BLaER1 (cell line): ENCODE data around the gene CAPN1.

Experiments
- H3K27ac ChIP-seq: shearing (Covaris generic); formaldehyde crosslinking; 2 replicates; pipeline ENCODE4 v1.8.1; 2022
- H3K27me3 ChIP-seq: shearing (Covaris generic); formaldehyde crosslinking; 2 replicates; pipeline ENCODE4 v1.8.1; 2022
- H3K36me3 ChIP-seq: shearing (Covaris generic); formaldehyde crosslinking; 2 replicates; pipeline ENCODE4 v1.8.1; 2022
- H3K4me1 ChIP-seq: shearing (Covaris generic); formaldehyde crosslinking; 2 replicates; pipeline ENCODE4 v1.8.1; 2022
- H3K4me2 ChIP-seq: shearing (Covaris generic); formaldehyde crosslinking; 2 replicates; pipeline ENCODE4 v1.8.1; 2022
- H3K4me3 ChIP-seq: shearing (Covaris generic); formaldehyde crosslinking; 2 replicates; pipeline ENCODE4 v1.8.1; 2022
- H3K9ac ChIP-seq: shearing (Covaris generic); formaldehyde crosslinking; 2 replicates; pipeline ENCODE4 v1.8.1; 2022
- H3K9me3 ChIP-seq: shearing (Covaris generic); formaldehyde crosslinking; 2 replicates; pipeline ENCODE4 v1.8.1; 2022
- H4K20me1 ChIP-seq: shearing (Covaris generic); formaldehyde crosslinking; 2 replicates; pipeline ENCODE4 v1.8.1; 2022
- Cebpa-rat ChIP-seq: shearing (Covaris generic); IDR thresholded peaks from 2 replicates; pipeline ENCODE4 v1.8.1; 2022

CAPN1 gene

DNA sequence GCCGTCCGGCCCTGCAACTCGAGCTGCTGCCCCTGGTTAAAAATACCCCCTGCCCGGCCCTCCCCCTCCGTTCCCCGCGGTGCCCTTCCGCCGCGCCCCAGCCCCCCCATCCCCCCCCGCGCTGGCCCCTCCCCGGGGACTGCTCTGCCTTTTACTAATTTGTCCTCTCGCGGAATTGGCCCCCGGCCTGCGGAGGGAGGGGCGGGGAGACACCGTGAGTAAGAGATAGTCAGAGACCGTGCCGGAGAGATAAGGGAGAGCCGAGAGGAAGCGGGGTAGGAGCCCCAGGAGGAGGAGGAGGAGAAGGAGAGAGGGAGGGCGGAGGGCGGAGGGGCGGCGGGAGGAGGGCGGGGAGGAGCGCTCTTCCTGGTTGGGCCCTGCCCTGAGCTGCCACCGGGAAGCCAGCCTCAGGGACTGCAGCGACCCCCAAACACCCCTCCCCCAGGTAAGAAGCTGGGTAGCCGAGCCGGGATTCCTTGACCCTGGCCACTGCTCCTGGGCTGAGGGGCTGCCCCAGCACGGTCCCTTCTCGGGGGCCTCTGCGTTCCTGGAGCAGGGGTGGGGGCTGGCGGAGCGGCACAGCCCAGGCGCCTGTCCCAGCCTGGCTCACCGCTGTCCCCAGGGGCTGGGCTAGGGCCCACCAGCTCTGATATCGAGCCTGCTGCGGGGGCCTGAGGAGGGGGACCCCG lies at the start of gene CAPN1:
Gene CAPN1 (plus strand): TSS at position 360 of the 689 bp plus-strand sequence. CDS start 774 bp downstream, outside the sequence.
- Histone ChIP-seq H3K27me3 (no peaks in the 10 kb centered on the region), H3K36me3 (peaks cover 35% of the 10 kb centered on the region)
- no peak for TF ChIP-seq Cebpa-rat

DNA sequence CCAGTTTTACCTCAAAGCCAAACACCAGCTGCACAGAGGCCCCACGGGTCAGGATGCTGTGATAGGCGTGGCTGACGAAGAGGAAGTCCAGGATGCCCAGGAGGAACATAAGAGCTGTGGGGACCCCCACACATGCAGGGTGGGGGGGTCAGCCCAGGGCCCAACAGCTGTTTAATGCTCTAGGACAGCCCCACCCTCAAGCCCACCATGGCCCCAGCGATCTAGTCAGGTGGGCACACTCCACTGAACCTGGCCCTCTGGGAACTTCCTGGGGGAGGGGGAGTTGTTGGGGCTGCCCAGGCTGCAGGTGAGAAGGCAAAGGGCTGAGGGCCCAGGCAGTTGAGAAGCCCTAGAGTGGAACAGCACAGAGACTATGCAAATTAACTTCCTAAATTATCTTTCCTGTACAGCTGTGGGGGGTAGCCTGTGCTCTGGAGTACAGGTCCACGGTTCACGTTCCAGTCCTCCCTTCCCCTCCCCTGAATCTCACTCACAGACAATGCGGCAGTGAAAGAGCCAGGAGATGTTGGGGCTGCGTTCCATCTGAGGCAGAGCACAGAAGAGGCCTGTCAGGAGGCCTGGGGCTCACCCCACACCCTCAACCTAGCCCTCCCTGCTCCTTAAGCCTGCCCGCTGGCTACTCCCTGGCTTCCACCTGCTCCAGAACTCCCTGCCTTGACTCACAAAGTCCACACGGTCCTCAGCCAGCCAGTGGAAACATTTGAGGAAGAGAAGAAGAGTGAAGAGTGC lies 49.3 kb upstream of the CAPN1 start:
- H4K20me1 ChIP-seq, result peaks cover 37% of the 10 kb centered on the region
- peak overlapping the region; percentile 98 for H3K9ac ChIP-seq
- peak overlapping the region; percentile 99 for H3K4me3 ChIP-seq
- H3K4me1 ChIP-seq, result peaks cover 72% of the 10 kb centered on the region
- H3K27me3 ChIP-seq, result no peaks in the 10 kb centered on the region
- TF ChIP-seq Cebpa-rat, result no peak
- peak overlapping the region; percentile 99 for H3K4me2 ChIP-seq
- H3K27ac ChIP-seq, result peak overlapping the region; percentile 99
- no peaks in the 10 kb centered on the region for H3K9me3 ChIP-seq
- H3K36me3 ChIP-seq, result peaks cover 57% of the 10 kb centered on the region

More for the DNA sequence above, at the start of gene CAPN1:
- Histone ChIP-seq H3K27ac (peak within 1 kb of the TSS; percentile 94), H4K20me1 (peaks cover 36% of the 10 kb centered on the region), H3K9me3 (no peaks in the 10 kb centered on the region), H3K4me2 (peak within 1 kb of the TSS; percentile 99), H3K4me1 (peaks cover 36% of the 10 kb centered on the region), H3K9ac (peak within 1 kb of the TSS; percentile 92), H3K4me3 (peak within 1 kb of the TSS; percentile 80)

DNA sequence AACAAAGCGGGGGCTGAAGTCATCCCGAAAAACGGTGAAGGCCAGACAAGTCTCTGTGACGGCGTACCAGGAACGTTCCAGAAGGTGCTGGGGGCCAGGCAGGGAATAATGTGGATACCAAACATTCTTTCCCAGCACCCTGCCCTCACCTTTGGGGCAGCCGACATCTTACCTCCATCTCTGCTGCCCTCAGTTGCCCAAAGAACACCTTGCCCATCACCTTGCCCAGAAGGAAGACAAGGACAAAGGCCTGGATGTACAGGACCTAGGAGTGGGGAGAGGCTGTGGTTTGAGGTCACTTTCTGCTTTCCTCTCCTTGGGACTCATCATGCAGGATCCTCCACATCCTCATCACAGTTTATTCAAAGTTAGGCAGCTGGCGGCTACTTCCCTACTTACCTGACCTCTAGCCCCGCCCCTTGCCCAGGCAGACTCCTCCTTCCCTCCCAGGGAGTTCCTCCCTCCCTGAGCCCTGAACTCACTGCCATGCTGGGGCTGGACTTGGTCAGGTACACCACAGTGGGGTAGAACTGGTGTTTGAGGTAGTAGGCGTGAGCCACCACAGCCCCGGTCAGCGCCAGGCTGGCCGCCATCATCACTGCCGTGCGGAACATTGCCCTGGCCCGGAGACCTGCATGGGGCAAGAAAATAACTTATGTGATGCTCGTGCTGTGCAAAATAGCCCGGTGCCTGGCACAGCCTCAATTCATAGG lies 48.6 kb upstream of the CAPN1 start:
- Histone ChIP-seq H4K20me1 (peaks cover 29% of the 10 kb centered on the region), H3K27ac (peak overlapping the region; percentile 99), H3K9me3 (no peaks in the 10 kb centered on the region), H3K36me3 (peaks cover 50% of the 10 kb centered on the region), H3K4me2 (peak overlapping the region; percentile 99), H3K4me3 (peak overlapping the region; percentile 99), H3K4me1 (peaks cover 77% of the 10 kb centered on the region), H3K9ac (peak overlapping the region; percentile 98), H3K27me3 (no peaks in the 10 kb centered on the region)
- TF ChIP-seq Cebpa-rat, result no peak

DNA sequence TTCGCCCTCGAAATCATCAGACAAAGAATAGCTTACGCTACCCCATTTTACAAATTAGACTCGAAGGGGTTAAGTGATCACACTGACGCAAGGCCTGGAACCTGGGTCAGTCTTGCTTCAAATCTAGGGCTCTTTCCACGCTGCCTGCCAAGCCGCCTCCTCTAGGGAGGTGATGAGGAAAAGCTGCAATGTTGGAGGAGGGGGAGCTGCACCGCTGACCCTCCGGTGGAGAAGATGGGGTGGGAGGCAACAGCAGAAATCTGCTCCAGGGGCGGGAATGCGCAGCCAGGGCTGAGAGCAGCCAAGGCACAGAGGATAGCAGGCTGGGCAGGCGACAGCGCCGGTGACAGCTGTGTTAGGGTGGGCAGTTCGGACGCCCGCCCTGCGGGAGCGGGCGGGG lies 48.0 kb upstream of the CAPN1 start:
- Histone ChIP-seq H3K27me3 (no peaks in the 10 kb centered on the region), H3K36me3 (peaks cover 44% of the 10 kb centered on the region), H3K4me3 (peak overlapping the region; percentile 99), H3K27ac (peak overlapping the region; percentile 99), H3K4me1 (peaks cover 71% of the 10 kb centered on the region), H3K9ac (peak overlapping the region; percentile 98), H4K20me1 (peaks cover 24% of the 10 kb centered on the region), H3K4me2 (peak overlapping the region; percentile 99), H3K9me3 (no peaks in the 10 kb centered on the region)
- TF ChIP-seq Cebpa-rat, result no peak

DNA sequence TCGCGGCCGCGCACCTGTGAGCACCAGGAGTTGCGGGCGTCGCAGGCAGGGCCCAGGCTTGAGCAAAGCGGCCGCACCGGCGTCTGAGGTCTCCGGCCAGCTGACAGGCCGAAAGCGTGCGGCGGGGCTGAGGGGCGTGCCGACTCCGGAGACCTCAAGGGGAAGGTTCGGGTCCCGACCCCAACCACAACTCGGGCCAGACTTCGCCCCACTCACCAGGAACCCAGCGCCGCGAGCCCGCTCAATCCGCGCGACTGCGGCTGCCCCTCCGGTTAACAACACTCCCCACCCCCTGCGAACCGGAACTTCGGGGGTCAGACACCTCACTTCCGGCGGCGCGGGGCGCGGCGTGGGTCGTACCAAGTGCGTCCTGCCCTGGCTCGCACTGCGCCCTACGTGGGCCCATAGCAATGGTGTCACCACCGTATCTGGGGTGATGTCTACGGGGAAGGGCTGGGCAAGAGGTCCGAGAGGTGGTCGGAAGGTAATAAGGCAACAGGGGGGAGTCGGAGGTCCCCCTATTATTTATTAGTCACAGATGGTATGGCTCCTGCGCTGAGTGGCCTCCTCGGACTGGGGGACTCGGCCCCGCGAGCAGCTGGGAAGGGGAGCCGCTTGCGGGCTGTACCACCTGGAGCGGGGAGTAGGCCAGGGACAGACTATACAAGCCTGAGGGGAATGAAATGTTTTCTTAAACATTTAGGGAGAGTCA lies 47.3 kb upstream of the CAPN1 start, which contains the start of gene SYVN1:
Gene SYVN1 (minus strand): TSS at position 280 of the 712 bp plus-strand sequence. CDS start 918 bp downstream, outside the sequence.
- peak within 1 kb of the TSS; percentile 98 for H3K9ac ChIP-seq
- H3K4me3 ChIP-seq, result peak within 1 kb of the TSS; percentile 99
- H3K9me3 ChIP-seq, result no peaks in the 10 kb centered on the region
- peaks cover 65% of the 10 kb centered on the region for H3K4me1 ChIP-seq
- peaks cover 38% of the 10 kb centered on the region for H3K36me3 ChIP-seq
- H4K20me1 ChIP-seq, result peaks cover 17% of the 10 kb centered on the region
- no peak for TF ChIP-seq Cebpa-rat
- H3K27me3 ChIP-seq, result no peaks in the 10 kb centered on the region
- H3K4me2 ChIP-seq, result peak within 1 kb of the TSS; percentile 99
- peak within 1 kb of the TSS; percentile 99 for H3K27ac ChIP-seq

DNA sequence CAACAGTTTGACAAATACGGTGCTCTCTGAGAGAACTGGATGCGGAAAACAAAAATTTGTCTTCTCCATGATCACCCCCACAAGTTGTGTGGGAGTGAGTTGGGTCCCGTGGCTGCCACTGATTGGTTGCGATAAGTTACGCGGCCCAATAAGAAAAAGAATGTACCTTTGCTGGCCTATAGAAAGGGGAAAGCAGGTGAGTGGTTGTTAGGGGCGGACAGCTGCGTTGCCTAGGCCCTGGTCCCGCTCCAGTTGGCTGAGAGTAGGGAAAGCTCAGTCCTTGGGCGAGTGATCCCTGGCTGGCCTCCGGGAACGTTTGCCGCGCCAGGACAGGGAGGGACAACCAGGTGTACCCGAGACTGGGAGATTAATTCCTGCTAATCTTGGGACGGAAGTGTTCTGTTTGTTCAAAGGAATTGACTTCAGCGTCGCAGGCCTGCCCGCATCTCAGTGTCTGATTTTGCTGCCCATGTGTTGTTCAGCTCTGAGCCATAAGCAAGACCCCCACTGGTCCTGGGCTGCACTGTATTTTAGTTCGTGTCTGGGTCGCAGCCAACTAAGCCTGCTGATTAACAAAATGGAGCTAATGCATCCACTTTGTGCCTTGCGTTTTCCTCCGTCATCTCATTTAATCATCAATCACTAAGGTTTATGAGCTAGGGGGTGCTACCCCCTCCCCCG lies 46.6 kb upstream of the CAPN1 start:
- peaks cover 10% of the 10 kb centered on the region for H4K20me1 ChIP-seq
- H3K4me3 ChIP-seq, result peak overlapping the region; percentile 99
- H3K27ac ChIP-seq, result peak overlapping the region; percentile 99
- H3K9ac ChIP-seq, result peak overlapping the region; percentile 98
- TF ChIP-seq Cebpa-rat, result no peak
- H3K4me1 ChIP-seq, result peaks cover 58% of the 10 kb centered on the region
- H3K9me3 ChIP-seq, result no peaks in the 10 kb centered on the region
- peaks cover 31% of the 10 kb centered on the region for H3K36me3 ChIP-seq
- no peaks in the 10 kb centered on the region for H3K27me3 ChIP-seq
- peak overlapping the region; percentile 99 for H3K4me2 ChIP-seq

DNA sequence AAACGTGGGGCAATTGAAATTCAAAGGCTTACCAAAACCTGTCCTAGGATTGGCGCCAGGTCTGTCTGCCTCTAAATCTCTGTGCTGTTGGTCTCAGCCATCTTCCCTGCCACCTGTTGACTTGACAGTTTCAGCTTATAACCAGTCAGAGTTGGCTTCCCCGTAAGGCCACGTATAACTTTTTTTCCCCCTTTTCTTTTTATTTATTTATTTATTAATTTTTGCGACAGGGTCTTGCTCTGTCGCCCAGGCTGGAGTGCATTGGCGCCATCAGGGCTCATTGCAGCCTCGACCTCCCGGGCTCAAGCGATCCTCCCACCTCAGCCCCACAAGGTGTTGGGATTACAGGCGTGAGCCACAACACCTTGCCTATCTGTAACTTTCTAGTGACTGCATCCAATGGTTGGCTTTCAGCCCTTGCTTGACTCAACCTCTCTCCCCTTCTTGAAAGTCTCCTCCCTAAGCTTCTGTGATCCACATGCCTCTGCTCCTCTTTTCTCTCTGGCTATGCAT lies 46.0 kb upstream of the CAPN1 start:
- Histone ChIP-seq H3K27me3 (no peaks in the 10 kb centered on the region), H3K9me3 (no peaks in the 10 kb centered on the region), H3K4me2 (peak overlapping the region; percentile 99), H3K27ac (peak overlapping the region; percentile 99), H4K20me1 (peaks cover 7% of the 10 kb centered on the region), H3K4me1 (peaks cover 52% of the 10 kb centered on the region), H3K36me3 (peaks cover 26% of the 10 kb centered on the region), H3K4me3 (peak overlapping the region; percentile 99), H3K9ac (peak overlapping the region; percentile 98)
- no peak for TF ChIP-seq Cebpa-rat

DNA sequence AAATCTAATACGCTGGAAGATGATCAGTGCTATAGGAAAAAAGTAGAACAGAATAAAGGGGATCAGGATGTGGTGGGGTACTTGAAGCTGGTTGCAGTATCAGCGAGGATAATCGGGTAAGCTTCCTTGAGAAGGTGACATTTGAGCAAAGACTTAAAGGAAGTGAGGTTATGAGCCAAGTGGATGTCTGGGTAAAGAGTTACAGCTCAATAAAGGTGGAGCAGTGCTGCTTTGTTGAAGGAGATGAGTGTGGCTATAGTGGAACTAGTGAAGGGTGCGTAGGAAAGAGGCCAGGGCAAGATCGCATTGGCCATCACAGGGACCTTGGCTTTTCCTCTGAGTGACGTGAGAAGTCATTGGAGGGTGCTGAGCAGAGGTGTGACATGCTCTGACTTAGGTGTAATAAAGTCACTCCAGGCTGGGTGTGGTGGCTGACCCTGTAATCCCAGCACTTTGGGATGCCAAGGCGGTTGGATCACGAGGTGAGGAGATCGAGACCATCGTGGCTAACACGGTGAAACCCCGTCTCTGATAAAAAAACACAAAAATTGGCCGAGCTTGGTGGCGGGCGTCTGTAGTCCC lies 45.1 kb upstream of the CAPN1 start:
- Histone ChIP-seq H4K20me1 (peaks cover 7% of the 10 kb centered on the region; the same call in 1 of the 2 replicates), H3K27me3 (no peaks in the 10 kb centered on the region), H3K9me3 (no peaks in the 10 kb centered on the region), H3K36me3 (peaks cover 17% of the 10 kb centered on the region), H3K4me3 (no peak overlapping the region), H3K9ac (no peak overlapping the region), H3K27ac (no peak overlapping the region), H3K4me2 (peak overlapping the region; percentile 99; the same call in 1 of the 2 replicates), H3K4me1 (peaks cover 50% of the 10 kb centered on the region)
- TF ChIP-seq Cebpa-rat, result no peak
